GM11168 (cell line): ENCODE measurements around the gene PROC.

Experiments
- in situ Hi-C: fragments of 300-500 bp; cut with MboI; formaldehyde crosslinking; loops from one replicate; pipeline ENCODE4 v1.12.0; 2022; ENCODE audit warnings: low sequenced_read_pairs; ENCODE audit not compliant: unreplicated experiment

The PROC gene

DNA sequence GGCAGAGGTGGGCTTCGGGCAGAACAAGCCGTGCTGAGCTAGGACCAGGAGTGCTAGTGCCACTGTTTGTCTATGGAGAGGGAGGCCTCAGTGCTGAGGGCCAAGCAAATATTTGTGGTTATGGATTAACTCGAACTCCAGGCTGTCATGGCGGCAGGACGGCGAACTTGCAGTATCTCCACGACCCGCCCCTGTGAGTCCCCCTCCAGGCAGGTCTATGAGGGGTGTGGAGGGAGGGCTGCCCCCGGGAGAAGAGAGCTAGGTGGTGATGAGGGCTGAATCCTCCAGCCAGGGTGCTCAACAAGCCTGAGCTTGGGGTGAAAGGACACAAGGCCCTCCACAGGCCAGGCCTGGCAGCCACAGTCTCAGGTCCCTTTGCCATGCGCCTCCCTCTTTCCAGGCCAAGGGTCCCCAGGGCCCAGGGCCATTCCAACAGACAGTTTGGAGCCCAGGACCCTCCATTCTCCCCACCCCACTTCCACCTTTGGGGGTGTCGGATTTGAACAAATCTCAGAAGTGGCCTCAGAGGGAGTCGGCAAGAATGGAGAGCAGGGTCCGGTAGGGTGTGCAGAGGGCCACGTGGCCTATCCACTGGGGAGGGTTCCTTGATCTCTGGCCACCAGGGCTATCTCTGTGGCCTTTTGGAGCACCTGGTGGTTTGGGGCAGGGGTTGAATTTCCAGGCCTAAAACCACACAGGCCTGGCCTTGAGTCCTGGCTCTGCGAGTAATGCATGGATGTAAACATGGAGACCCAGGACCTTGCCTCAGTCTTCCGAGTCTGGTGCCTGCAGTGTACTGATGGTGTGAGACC is at the start of gene PROC:
TSS of gene PROC (plus strand) at position 128 of the 812 bp plus-strand sequence. CDS start 1,516 bp downstream, outside the sequence.
- in situ Hi-C loops: no loop called here

DNA sequence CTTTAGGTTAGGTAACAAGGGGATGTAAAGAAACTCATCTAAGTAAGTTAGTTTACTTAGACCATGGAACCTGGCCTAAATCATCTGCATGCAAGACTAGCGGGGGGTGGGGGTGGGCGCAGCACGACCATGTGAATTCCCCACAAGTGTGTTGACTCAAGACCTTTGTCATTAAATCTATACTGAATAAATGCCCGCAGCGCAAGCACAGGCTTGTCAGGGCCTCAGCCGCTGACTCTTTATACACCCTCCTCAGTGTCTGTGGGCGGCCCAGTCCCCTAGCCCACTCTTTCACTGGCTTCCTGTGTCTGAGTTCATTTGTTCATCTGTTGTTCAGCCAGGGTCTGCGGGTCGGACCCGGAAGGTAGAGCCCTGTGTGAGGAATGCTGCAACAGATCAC is 48.2 kb upstream of the PROC start:
- in situ Hi-C loops: no loop called here

GRCh38 chr2:127371037-127371436 is 47.2 kb upstream of the PROC start:
- in situ Hi-C loops: no loop called here

DNA sequence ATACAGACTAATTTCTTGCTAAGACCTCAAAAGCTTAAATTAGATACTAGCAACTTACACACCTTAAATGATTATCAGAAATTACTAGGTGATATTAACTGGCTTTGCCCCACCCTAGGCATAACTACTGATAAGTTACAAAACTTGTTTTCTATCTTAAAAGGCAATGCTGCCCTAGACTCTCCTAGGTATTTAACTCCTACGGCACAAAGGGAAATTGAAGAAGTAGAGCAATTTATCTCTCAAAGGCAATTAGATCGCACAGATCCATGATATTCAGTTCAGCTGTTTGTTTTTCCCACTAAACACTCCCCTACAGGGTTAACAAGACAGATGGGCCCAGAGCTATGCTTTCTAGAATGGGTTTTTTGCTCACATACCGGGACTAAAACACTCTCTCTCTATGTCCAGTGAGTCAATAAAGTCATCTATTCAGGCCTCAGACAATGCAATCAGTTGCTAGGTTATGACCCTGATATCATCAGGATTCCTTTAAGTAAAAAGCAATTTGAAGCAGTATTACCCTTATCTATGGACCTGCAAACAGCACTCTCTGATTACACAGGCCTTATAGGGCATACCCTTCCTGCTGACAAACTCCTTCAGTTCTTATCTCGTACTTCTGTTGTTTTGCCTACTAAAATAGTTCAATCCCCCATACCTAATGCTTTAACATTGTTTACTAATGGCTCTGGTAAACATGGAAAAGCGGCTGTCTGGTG is 44.7 kb upstream of the PROC start:
- in situ Hi-C loops: no loop called here

GRCh38 chr2:127376257-127376656 is 42.0 kb upstream of the PROC start:
- in situ Hi-C loops: no loop called here

GRCh38 chr2:127377262-127377661 is 41.0 kb upstream of the PROC start:
- in situ Hi-C loops: no loop called here

GRCh38 chr2:127378720-127379119 is 39.5 kb upstream of the PROC start:
- in situ Hi-C loops: no loop called here

DNA sequence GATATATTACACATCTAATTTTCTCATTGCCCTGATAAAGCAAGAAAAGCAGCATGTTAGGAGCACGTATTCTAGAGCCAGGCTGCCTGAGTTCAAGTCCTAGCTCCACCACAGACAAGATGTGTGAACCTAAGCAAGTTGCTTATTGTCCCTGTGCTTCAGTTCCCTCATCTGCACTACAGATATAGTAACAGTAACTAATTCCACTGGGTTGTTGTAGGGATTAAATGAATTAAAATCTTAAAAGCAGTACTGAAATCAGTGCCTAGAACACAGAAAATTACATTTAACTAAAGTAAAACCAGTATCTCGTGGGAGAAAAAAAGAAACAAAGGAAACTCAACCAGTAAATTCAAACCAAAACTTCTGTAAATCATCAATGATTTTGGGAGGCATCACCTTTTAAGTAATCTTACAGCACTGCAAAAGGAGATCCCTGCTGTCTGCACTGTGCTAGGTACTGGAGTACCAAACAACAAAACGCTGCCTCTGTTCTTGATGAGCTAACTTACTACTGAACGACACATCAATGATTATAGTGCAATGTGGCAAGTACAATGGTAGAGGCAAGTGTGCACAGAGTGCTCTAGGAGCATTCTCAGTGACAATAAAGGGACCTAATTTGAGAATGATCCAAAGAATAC is 38.4 kb upstream of the PROC start:
- in situ Hi-C loops: no loop called here

- in situ Hi-C loops: no loop called here
These were observed 36.5 kb upstream of the PROC start for GRCh38 chr2:127381762-127382161.

DNA sequence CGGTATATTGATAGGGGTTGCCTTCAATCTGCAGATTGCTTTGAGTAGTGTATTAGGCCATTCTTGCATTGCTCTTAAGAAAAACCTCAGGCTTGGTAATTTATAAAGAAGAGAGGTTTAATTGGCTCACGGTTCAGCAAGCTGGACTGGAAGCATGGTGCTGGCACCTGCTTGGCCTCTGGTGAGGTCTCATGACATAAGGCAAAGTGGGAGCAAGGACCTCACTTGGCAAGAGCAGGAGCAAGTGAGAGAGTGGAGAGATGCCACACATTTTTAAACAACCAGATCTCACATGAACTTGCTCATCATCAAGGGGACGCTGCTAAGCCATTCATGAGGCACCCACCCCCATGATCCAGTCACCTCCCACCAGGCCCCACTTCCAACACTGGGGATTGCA is 35.4 kb upstream of the PROC start:
- in situ Hi-C loops: no loop called here

DNA sequence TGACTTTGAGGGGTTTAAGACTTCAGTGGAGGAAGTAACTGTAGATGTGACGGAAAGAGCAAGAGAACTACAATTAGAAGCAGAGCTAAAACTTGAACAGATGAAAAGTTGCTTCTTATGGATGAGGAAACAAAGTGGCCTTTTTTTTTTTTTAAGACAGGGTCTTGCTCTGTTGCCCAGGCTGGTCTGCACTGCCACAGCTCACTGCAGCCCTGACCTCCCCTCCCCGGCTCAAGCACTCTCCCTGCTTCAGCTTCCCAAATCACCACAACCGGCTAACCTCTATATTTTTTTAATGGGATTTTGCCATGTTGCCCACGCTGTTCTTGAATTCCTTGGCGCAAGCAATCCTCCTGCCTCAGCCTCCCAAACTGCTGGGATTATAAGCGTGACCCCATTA is 33.7 kb upstream of the PROC start:
- in situ Hi-C loops: no loop called here

DNA sequence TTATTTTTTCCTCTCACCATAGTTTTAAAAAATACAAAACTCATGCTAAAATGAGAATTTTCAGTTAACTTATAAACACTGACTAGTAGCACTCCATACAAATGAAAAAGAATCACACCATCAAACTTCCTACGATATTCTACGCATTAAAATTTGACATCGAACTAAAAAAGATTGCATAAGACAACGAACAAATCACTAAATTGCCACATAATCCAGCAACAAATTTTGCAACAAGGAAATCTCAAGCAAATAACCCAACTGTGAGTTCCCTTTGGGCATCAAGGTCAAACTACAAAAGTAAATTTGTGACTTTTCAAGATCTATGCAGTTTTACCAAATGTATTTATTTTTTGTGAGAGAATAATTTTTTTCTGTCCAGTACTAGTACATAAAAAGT is 32.0 kb upstream of the PROC start:
- in situ Hi-C loops: no loop called here

- in situ Hi-C loops: no loop called here
These were observed 31.2 kb upstream of the PROC start for GRCh38 chr2:127386764-127387654.

DNA sequence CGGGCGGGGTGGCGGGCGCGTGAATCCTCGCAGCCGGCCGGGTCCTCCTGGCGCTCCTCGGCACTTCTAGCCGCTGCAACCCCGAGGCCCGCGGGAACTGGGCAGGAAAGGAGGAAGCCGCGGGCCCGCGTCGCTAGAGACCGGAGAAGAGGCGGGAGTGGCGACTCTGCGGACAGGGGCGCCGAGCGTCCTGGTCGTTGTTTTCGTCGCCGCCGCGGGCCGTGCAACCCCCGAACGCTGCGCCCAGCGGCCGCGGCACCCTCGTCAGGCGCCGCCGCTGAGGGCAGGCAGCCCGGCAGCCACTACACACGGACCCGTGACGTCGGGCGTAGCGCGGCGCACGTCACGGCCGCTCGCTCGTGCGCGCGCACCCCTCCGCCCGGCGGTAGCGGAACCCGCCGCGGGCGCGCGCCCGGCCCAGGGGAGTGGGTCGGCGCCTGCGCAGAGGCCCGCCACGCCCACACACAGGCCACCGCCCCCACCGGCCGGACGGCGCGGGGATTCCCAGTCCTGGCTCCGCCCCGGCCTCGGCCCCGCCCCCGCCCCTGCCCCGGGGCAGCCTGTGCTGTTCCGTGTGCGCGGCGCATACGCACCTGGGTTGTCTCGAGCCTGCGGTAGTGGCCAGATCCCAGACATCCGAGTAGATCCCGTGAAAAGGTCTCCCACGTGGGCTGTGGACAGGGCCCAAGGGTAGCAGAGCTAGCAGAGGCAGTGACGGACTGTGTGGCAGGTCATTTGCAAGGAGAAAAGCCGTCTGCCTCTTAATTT is 30.4 kb upstream of the PROC start, which contains the start of gene MAP3K2:
TSS of gene MAP3K2 (minus strand) at position 321 of the 768 bp plus-strand sequence. CDS start 44,846 bp downstream, outside the sequence.
- in situ Hi-C loops: no loop called here

DNA sequence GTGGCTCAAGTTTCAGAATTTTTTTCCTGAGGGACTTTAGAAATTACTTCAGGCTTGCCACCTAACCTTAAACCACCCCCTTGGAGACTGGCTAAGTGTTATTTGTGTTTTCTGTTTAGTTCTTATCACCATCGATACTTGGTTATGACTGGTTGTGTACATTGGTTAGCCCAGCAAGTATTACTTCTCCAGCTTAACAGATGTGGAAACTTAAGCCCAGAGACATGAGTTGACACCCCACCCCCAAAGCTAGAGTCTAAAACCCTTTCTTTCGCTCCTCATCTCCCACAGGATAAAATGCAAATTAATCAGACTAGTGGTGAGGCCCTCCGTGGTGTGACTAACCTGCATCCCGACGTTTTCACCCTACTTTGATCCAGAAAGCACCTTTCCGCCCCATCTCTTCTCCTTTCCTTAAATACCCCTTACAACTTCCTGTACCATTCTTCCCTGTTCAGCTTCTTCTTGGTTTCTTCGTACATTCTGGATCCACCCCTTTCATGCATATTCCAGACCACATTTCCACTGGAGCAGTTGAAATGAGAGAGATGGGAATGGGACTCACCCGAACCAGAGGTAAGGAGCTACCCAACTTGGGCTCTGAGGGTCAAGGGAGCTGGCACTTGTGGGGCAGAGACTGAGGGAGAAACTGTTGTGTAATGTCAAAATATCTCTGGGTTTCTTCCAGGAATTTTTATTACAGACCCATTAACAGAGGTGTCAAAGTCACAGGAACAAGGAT is 29.6 kb upstream of the PROC start:
- in situ Hi-C loops: no loop called here

DNA sequence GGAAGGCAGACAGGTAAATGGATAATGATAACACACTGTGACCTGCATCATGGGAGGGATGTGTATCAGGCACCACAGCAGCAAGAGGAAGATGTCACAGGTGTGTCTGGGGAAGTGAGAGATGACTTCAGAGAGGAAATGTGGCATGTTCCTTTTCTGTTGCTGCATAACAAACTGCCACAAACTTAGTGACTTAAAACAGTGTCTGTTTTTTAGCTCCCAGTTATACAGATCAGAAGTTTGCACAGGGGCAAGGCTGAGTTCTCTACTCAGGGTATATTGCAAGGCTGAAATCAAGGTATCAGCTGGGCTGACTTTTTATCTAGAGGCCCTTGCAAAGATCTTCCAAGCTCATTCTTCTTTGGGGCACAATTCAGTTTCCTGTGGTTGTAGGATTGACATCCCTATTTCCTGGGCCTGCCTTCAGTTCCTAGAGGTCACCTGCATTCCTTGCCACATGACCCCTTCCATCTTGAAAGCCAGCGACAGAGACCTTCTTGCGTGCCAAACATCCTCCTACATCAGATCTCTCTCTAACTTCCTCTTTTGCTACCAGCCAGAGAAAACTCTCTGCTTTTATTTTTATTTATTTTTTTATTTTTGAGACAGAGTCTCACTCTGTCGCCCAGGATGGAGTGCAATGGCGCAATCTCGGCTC is 28.3 kb upstream of the PROC start:
- in situ Hi-C loops: no loop called here

GRCh38 chr2:127392133-127392827 is 25.9 kb upstream of the PROC start:
- in situ Hi-C loops: no loop called here
